Measurements from ENCODE around the gene TAF11L14. TPM values are rescaled to one million over a fixed set of nuclear protein-coding genes. Genes with fewer than 3 reads are reported as not detected.
"Not testable (repeated sequence)": the region's sequence is repeated elsewhere in the genome, so short reads cannot be mapped to it uniquely, and the experiment has no call there.

The TAF11L14 gene
- total and polyA plus RNA-seq, 2 donors (not counting 1 experiment from before 2014, with no cell fraction given): not detected

DNA sequence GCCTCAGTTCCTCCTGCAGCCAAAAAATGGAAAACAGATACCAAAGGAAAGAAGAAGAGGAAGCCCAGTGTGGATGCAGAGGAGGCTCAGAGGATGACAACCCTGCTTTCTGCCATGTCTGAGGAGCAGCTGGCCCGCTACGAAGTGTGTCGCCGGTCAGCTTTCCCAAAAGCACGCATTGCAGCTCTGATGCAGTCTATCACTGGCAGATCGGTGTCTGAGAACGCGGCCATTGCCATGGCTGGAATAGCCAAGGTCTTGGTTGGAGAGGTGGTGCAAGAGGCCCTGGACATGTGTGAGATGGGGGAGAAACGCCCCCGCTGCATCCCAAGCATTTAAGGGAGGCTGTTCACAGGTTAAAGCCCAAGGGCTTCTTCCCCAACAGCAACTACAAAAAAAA lies 15.0 kb downstream of the TAF11L14 start:
- H3K9me3 ChIP-seq (ENCODE audit: control extremely low read depth in 1 of 3, control insufficient read depth in 2 of 3, insufficient read depth in 1 of 3, low read length in 2 of 3); H3K4me1 ChIP-seq (ENCODE audit: control insufficient read depth in 2 of 2, insufficient read depth in 2 of 2, low read length in 2 of 2); POLR2A ChIA-PET; H3K4me2 ChIP-seq (replicated peaks; ENCODE audit: low read depth, low read length, poor library complexity, severe bottlenecking); H3K79me2 ChIP-seq (ENCODE audit: control insufficient read depth, insufficient read depth, low read length); DNase-seq; H3K27me3 Mint-ChIP-seq; H3K27ac Mint-ChIP-seq; H4K20me1 ChIP-seq (ENCODE audit: control insufficient read depth, insufficient read depth, low read length, poor library complexity, severe bottlenecking); ATAC-seq (ENCODE audit: low read depth); intact Hi-C loops (cut with micrococcal nuclease); H3K27me3 ChIP-seq (replicated peaks in 1 of 4; ENCODE audit: control extremely low read depth in 1 of 4, control insufficient read depth in 3 of 4, insufficient read depth in 4 of 4, low read length in 3 of 4); H2AFZ ChIP-seq (ENCODE audit: insufficient read depth, low read depth, low read length, poor library complexity, severe bottlenecking); CTCF ChIA-PET; H3K4me1 Mint-ChIP-seq; H3K4me3 ChIP-seq (ENCODE audit: control extremely low read depth in 1 of 5, extremely low read depth in 1 of 5, insufficient read depth in 1 of 5, low read depth in 2 of 5, low read length in 4 of 5); H3K27ac ChIP-seq (ENCODE audit: low read length in 2 of 2); H3K36me3 ChIP-seq (replicated peaks in 1 of 2; ENCODE audit: control extremely low read depth in 1 of 2, control insufficient read depth in 1 of 2, extremely low read depth in 1 of 2, insufficient read depth in 2 of 2, low read length in 1 of 2); H3K4me3 Mint-ChIP-seq; H3K9me3 Mint-ChIP-seq (ENCODE audit: insufficient read depth); H3K9ac ChIP-seq (ENCODE audit: low read length): not testable (repeated sequence)
- WGBS (ENCODE audit: insufficient coverage): 97% methylated on average over 8 of the region's 10 CpGs

DNA sequence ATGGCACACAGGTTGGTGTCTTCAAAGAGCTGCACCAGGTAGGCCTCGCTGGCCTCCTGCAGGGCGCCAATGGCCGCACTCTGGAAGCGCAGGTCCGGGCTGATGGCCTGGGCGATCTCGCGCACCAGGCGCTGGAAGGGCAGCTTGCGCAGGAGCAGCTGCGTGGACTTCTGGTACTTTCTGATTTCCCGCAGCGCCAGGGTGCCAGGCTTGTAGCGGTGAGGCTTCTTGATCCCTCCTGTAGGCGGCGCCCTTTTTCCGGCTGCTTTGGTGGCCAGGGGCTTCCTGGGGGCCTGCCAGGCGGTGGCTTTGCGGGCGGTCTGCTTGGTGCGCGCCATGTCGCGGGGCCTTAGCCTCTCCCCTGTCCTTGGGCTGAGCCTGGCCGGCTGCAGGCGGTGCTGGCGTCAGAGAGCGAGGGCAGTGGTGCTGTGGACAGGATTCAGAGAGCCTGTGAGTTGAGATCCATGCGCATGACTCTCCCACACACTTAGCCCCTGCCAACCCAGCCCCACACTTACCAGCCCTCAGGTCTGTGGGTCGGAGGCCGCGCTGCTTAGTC lies 21.0 kb downstream of the TAF11L14 start:
- DNase-seq; CTCF ChIA-PET; intact Hi-C loops (cut with micrococcal nuclease); H3K79me2 ChIP-seq (ENCODE audit: control insufficient read depth, insufficient read depth, low read length); H4K20me1 ChIP-seq (ENCODE audit: control insufficient read depth, insufficient read depth, low read length, poor library complexity, severe bottlenecking); H3K4me3 ChIP-seq (ENCODE audit: control extremely low read depth in 1 of 5, extremely low read depth in 1 of 5, insufficient read depth in 1 of 5, low read depth in 2 of 5, low read length in 4 of 5); H3K27me3 Mint-ChIP-seq; H3K4me3 Mint-ChIP-seq; H3K9me3 Mint-ChIP-seq (ENCODE audit: insufficient read depth); H3K4me1 Mint-ChIP-seq; H3K9ac ChIP-seq (ENCODE audit: low read length); H3K4me1 ChIP-seq (ENCODE audit: control insufficient read depth in 2 of 2, insufficient read depth in 2 of 2, low read length in 2 of 2); H3K36me3 ChIP-seq (replicated peaks in 1 of 2; ENCODE audit: control extremely low read depth in 1 of 2, control insufficient read depth in 1 of 2, extremely low read depth in 1 of 2, insufficient read depth in 2 of 2, low read length in 1 of 2); H3K27ac ChIP-seq (ENCODE audit: low read length in 2 of 2); H2AFZ ChIP-seq (ENCODE audit: insufficient read depth, low read depth, low read length, poor library complexity, severe bottlenecking); H3K4me2 ChIP-seq (replicated peaks; ENCODE audit: low read depth, low read length, poor library complexity, severe bottlenecking); ATAC-seq (ENCODE audit: low read depth); H3K9me3 ChIP-seq (ENCODE audit: control extremely low read depth in 1 of 3, control insufficient read depth in 2 of 3, insufficient read depth in 1 of 3, low read length in 2 of 3); POLR2A ChIA-PET; H3K27me3 ChIP-seq (replicated peaks in 1 of 4; ENCODE audit: control extremely low read depth in 1 of 4, control insufficient read depth in 3 of 4, insufficient read depth in 4 of 4, low read length in 3 of 4); H3K27ac Mint-ChIP-seq: not testable (repeated sequence)
- WGBS (ENCODE audit: insufficient coverage): 95% methylated on average over 21 of the region's 32 CpGs

Measured in B cell (primary cell).